Measurements from ENCODE around the gene BOD1.

BOD1 gene

GRCh38 chr5:173640156-173640804 is 23.8 kb upstream of the BOD1 start:
- DNase-seq: no peak

DNA sequence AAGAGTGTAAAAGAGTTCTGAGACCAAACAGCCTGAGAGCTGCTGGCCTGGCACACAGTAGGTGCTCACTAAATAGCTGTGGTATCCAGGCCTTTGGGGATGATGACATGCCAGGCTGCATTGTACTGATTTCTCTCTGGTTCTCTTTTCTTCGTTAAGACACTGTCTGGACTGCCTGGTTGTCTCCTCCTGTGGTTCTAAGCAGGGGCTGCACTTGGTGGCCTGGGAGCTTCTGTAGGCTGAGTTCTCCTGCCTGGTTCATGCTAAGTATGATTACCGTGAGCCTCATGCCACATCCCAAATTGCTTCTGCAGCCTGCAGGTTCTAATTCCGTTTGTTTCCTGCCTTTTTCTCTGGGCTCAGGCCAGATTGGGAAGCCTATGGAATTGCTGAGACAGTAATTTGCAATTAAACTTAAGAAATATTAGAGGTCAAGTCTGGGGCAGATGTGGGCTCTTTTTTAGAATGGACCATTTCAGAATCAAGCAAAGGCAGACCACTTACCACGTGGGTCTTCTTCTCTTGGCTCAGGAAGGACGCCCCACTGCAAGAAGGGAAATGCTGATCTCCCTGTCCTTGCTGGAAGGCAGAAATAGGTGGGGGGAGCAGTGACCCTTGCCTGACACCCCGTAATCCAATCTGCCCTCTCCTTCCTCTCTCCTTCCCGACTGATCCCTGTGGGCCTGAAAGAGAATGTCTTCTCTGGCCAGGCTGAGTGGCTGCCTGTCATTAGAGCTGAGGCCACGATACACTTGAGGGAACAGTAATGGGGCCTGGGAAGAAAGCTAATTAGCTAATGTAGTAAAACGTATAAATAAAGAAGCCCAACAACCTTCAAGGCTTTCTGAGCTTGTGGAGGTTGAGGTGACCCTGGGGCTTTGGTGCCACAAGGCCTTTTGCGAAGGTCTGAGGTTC is 21.9 kb upstream of the BOD1 start:
- DNase-seq: no peak

DNA sequence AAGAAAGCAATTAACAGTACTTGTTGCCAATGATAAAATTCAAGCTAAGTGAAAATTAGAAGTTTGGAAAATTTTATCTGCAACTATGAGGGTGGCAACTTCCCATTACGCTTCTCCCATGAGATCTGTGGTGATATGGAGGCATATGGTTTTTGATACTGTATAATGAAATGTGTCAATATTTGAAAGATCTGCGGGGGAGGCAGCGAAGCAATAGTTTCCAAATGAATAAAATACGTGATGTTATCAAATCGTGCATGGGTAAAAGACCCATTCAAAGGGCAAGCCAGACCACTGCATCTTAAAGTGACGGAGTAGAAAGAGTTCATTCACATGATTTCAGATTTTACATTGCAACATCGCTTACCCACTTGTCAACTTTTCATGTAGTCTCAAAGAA is 20.9 kb upstream of the BOD1 start:
- no peak for DNase-seq

DNA sequence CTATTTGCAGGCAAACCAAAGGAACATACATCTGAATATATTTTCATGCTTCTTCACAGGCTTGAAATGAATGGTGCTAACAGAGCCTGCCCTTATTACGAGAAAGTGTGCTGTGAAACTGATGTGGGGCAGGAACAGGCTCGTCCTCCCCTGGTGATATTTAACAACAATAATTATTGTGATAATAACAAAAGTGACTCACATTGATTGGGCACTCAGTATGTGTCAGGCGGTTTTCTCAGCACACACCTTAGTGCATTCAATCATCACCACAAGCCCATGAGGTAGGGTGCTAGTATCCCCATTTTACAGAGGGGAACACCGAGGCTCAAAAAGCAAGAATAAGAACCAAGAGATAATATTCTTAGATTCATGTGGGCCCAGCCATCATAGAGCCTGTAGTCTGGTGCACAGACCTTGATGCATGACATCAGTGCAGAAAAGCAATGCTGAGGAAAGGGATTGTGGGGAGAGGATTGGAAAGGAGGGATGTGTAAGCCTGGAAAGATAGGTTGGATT is 18.1 kb upstream of the BOD1 start:
- no peak for DNase-seq

- no peak for DNase-seq
Measured at GRCh38 chr5:173633304-173633703, 16.9 kb upstream of the BOD1 start.

DNA sequence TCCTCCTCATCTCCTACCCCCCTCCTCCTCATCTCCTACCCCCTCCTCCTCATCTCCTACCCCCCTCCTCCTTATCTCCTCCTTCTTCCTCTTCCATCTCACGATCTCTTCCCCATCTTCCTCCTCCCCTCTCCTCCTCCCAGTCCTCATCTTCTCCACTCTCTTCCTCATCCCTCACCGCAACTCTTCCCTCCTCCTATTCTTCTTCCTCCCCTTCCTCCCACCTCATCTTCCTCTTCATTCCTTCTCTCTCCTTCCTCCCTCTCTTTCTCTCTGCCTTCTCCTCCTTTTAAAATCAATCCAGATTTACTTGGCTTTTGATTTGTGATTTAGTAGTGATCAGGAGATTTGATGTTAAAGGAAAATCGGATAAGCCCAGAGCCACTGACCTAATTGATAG is 15.0 kb upstream of the BOD1 start:
- DNase-seq: no peak

DNA sequence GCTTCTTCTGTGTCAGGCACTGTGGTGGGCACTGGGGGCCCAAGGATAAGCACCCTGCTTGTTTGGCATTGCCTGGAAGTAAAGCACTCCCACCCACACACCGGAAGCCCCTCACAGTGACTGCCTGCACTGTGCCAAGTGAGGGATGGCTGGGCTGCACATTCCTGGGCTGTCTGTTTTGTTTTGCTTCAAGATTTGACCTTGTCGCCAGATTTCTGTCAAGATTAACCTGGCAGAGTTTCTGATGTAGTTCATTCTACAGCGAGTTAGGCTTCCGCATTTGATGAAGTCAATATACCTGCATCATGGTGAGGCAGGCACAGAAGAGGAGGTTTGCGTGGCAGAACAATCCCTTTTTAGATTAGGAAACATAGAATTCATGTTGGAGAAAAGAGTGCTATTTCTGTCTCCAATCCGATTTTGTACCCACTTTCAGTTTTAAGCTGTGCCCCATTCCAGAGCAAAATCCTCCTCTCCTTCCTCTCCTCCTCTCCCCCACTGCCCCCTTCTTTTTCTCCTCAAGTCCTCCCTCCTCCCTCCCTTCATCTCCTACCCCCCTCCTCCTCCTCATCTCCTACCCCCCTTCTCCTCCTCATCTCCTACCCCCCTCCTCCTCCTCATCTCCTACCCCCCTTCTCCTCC is 14.4 kb upstream of the BOD1 start:
- DNase-seq: no peak

DNA sequence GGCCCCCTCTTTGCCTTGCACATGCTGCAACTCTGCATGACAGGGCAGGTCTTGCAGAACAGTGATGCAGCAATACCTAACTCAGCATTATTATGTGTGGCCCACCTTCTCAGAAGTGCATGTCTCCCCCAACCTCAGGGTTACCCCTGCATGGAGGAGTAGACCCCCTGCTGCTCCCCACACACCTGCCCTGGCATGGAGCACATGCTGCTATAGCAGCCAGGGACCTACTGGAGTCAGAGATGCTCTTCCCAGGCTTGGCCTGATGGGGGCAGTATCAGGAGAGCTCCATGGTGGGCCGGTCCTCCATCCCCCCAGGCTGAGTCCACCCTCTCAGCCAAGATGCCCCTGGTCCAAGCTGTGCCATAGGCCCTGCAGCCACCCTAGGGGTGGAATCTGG is 13.2 kb upstream of the BOD1 start:
- DNase-seq: peak in 1 of 2 experiments; percentile 2

GRCh38 chr5:173628501-173628900 is 12.1 kb upstream of the BOD1 start:
- DNase-seq: no peak

- DNase-seq: no peak
Measured at GRCh38 chr5:173627860-173628392, 11.5 kb upstream of the BOD1 start.

DNA sequence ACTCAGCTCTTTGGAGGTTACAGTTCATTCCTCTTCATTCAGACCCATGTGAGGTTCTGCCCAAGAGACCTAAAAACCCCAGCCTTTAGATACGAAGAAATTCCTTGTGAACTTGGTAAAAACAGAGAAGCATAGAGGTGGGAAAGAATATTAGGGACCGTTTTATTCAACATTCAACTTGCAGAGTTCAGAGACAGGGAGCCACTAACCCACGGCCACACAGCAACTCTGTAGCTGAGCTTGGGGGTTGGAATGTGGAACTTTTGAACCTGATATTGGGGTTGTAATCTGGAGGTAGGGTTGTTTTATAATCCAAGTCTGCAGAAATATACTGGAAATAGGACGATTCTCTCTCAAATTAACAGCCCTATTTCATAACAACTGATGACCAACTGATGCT is 10.8 kb upstream of the BOD1 start:
- no peak for DNase-seq

DNA sequence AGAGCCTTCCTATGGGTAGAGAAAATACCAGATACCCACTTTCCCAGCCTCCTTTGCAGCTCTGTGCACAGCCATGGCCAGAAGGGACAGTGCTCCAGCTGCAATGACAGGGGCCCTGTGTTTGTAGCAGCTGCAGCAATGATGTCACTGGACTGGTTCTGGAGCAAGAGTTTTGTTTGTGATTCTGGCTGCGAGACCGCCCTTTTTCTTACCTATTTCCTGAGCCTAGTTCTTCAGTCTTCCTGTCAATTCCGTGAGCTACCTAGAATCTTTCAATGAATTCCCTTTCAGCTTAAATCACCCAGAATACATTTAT is 10.0 kb upstream of the BOD1 start:
- DNase-seq: no peak

GRCh38 chr5:173625673-173626504 is 9.4 kb upstream of the BOD1 start:
- DNase-seq: no peak

DNA sequence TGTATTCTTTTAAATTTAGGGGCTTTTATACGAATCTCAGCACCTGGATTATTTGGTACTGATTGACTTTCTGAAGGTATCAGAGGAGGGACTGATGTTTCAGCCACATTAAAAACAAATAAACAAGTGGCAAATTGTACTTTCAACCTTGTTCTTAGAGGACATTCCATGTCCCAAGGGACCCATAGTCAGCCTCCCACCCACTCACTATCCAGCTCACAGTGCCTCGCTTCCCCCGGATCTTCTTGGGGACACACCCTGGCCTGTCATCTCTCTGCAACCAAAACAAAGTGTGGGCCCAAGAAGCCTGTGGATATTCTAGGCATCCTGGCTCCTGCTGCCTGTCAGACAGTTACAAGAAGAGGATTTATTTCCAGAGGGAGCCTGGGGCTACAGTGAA is 8.8 kb upstream of the BOD1 start:
- no peak for DNase-seq

DNA sequence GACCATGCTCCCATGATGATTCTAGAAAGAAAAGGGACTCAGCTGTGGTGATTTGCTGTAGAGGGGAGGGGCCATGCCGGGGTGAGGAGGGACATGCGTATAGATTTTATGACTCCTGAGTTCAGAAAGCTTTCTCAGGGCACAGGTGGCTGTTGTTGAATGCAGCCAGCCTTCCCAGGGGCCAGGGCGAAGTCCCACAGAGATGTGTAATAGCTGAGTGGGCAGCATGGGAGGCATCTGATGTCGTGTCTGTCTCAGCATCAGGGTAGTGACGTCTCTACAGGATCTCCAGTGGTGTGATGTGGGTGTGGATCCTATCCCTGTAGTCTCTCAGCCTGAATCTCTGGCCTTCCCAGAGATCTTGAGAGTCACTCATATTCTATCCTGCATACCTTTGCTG is 7.8 kb upstream of the BOD1 start:
- DNase-seq: no peak

GRCh38 chr5:173623789-173624188 is 7.3 kb upstream of the BOD1 start:
- no peak for DNase-seq

- DNase-seq: no peak
Measured at GRCh38 chr5:173623296-173623771, 6.9 kb upstream of the BOD1 start.

DNA sequence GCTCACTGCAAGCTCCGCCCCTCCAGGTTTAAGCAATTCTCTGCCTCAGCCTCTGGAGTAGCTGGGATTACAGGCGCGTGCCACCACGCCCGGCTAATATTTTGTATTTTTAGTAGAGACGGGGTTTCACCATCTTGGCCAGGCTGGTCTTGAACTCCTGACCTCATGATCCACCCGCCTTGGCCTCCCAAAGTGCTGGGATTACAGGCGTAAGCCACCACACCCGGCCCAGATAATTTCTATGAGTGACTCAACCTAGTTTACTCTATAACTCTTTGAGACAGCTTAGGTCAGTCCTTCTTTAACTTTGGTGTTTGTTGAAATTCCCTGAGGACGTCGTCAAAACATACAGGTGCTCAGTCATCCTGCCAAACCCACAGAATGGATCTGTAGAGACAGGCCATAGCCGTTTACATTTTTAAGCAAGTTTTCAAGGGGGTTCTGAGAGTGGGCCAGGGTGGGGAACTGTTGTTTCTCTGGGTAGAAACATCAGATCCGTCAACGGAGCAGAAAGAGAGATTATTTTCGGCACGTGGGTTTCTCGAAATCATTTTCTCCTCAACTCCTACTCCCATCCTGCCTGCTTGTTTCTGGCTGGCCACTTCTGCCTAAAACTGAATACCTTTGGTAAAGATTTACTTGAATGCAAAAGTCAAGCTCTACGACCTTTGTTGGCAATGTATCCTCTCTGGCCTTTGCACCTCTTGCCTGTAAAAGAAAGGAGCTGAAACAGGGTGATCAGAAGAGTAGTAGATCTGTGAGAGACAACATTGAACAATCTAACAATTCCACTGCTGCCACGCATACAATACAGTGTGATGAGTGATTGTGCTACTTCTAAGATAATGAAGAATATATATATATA is 6.0 kb upstream of the BOD1 start:
- DNase-seq: no peak

- no peak for DNase-seq
Measured at GRCh38 chr5:173620784-173621183, 4.3 kb upstream of the BOD1 start.

DNA sequence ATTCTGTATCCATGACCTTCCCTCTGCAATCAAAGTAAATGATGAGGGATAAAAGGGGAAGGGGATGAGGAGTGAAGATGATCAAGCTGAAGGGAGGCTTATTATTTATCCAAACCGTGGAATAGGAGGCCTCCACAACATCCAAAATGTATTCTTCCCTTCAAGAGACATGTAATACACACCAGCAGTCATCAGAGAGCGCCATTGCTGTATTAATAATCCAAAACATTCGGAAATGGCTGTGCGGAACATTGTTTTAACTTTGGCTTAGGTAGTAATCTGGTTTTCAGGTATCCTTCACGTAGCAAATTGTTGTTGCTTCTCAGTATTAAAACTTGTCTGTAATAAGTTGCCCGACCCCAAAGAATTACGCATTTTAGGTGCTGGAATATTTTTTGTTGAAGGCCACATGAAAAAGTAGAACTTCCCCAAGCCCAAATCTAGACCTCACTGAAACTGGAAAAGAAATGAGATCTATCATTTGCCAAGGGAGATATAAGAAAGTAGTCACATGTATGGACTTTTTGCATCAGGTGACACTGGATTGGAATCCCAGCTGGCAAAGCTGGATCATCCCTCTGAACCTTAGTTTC is 2.6 kb upstream of the BOD1 start:
- peak in 1 of 2 experiments; percentile 5 for DNase-seq
